ENCODE results near the gene TUBB1.

TUBB1 gene

GRCh38 chr20:59003836-59004492 lies 15.3 kb upstream of the TUBB1 start:
- H3K9ac ChIP-seq (ENCODE audit: low read length) = no peak overlapping the region
- H3K27ac ChIP-seq (ENCODE audit: low read depth, low read length) = no peak overlapping the region
- H3K27me3 ChIP-seq (ENCODE audit: control insufficient read depth, insufficient read depth, low read length) = no peaks in the 10 kb centered on the region
- H3K4me1 ChIP-seq (ENCODE audit: control insufficient read depth, insufficient read depth, low read length) = peaks cover 12% of the 10 kb centered on the region
- H3K4me3 ChIP-seq (ENCODE audit: low read length) = peak overlapping the region; percentile 41
- peaks cover 21% of the 10 kb centered on the region for H3K36me3 ChIP-seq (ENCODE audit: control insufficient read depth, insufficient read depth, low read length)

GRCh38 chr20:59004493-59004762 lies 14.8 kb upstream of the TUBB1 start:
- Histone ChIP-seq H3K27ac (ENCODE audit: low read depth, low read length) (no peak overlapping the region), H3K36me3 (ENCODE audit: control insufficient read depth, insufficient read depth, low read length) (peaks cover 18% of the 10 kb centered on the region), H3K4me3 (ENCODE audit: low read length) (peak overlapping the region; percentile 93), H3K9ac (ENCODE audit: low read length) (peak overlapping the region; percentile 10), H3K4me1 (ENCODE audit: control insufficient read depth, insufficient read depth, low read length) (peaks cover 12% of the 10 kb centered on the region), H3K27me3 (ENCODE audit: control insufficient read depth, insufficient read depth, low read length) (no peaks in the 10 kb centered on the region)

- H3K27ac ChIP-seq (ENCODE audit: low read depth, low read length) = no peak overlapping the region
- H3K36me3 ChIP-seq (ENCODE audit: control insufficient read depth, insufficient read depth, low read length) = peaks cover 17% of the 10 kb centered on the region
- H3K9ac ChIP-seq (ENCODE audit: low read length) = peak overlapping the region; percentile 10
- H3K27me3 ChIP-seq (ENCODE audit: control insufficient read depth, insufficient read depth, low read length) = no peaks in the 10 kb centered on the region
- peaks cover 12% of the 10 kb centered on the region for H3K4me1 ChIP-seq (ENCODE audit: control insufficient read depth, insufficient read depth, low read length)
- H3K4me3 ChIP-seq (ENCODE audit: low read length) = peak overlapping the region; percentile 93
Measured at GRCh38 chr20:59004763-59005522, 14.3 kb upstream of the TUBB1 start.

GRCh38 chr20:59005523-59006166 lies 13.6 kb upstream of the TUBB1 start:
- H3K27ac ChIP-seq (ENCODE audit: low read depth, low read length) = peak overlapping the region; percentile 78
- no peak overlapping the region for H3K9ac ChIP-seq (ENCODE audit: low read length)
- H3K27me3 ChIP-seq (ENCODE audit: control insufficient read depth, insufficient read depth, low read length) = no peaks in the 10 kb centered on the region
- peaks cover 17% of the 10 kb centered on the region for H3K36me3 ChIP-seq (ENCODE audit: control insufficient read depth, insufficient read depth, low read length)
- H3K4me1 ChIP-seq (ENCODE audit: control insufficient read depth, insufficient read depth, low read length) = peaks cover 12% of the 10 kb centered on the region
- H3K4me3 ChIP-seq (ENCODE audit: low read length) = peak overlapping the region; percentile 93

- H3K4me3 ChIP-seq (ENCODE audit: low read length) = peak overlapping the region; percentile 93
- peak overlapping the region; percentile 87 for H3K9ac ChIP-seq (ENCODE audit: low read length)
- peak overlapping the region; percentile 78 for H3K27ac ChIP-seq (ENCODE audit: low read depth, low read length)
- no peaks in the 10 kb centered on the region for H3K27me3 ChIP-seq (ENCODE audit: control insufficient read depth, insufficient read depth, low read length)
- H3K36me3 ChIP-seq (ENCODE audit: control insufficient read depth, insufficient read depth, low read length) = peaks cover 14% of the 10 kb centered on the region
- H3K4me1 ChIP-seq (ENCODE audit: control insufficient read depth, insufficient read depth, low read length) = peaks cover 12% of the 10 kb centered on the region
Measured at GRCh38 chr20:59006167-59006863, 12.9 kb upstream of the TUBB1 start.

- no peaks in the 10 kb centered on the region for H3K27me3 ChIP-seq (ENCODE audit: control insufficient read depth, insufficient read depth, low read length)
- H3K9ac ChIP-seq (ENCODE audit: low read length) = peak within 1 kb of the TSS; percentile 87
- peak within 1 kb of the TSS; percentile 78 for H3K27ac ChIP-seq (ENCODE audit: low read depth, low read length)
- H3K4me1 ChIP-seq (ENCODE audit: control insufficient read depth, insufficient read depth, low read length) = peaks cover 12% of the 10 kb centered on the region
- peaks cover 13% of the 10 kb centered on the region for H3K36me3 ChIP-seq (ENCODE audit: control insufficient read depth, insufficient read depth, low read length)
- H3K4me3 ChIP-seq (ENCODE audit: low read length) = peak within 1 kb of the TSS; percentile 93
Measured at GRCh38 chr20:59006864-59007664, 12.2 kb upstream of the TUBB1 start, which contains the start of gene CTSZ. TSS of gene CTSZ (minus strand) at chr20:59007254. CDS start at chr20:59007128, 126 bp downstream.

GRCh38 chr20:59007665-59008511 lies 11.3 kb upstream of the TUBB1 start:
- peaks cover 9% of the 10 kb centered on the region for H3K36me3 ChIP-seq (ENCODE audit: control insufficient read depth, insufficient read depth, low read length)
- peak overlapping the region; percentile 93 for H3K4me3 ChIP-seq (ENCODE audit: low read length)
- H3K27me3 ChIP-seq (ENCODE audit: control insufficient read depth, insufficient read depth, low read length) = no peaks in the 10 kb centered on the region
- no peak overlapping the region for H3K9ac ChIP-seq (ENCODE audit: low read length)
- H3K27ac ChIP-seq (ENCODE audit: low read depth, low read length) = peak overlapping the region; percentile 78
- H3K4me1 ChIP-seq (ENCODE audit: control insufficient read depth, insufficient read depth, low read length) = peaks cover 12% of the 10 kb centered on the region

- Histone ChIP-seq H3K4me1 (ENCODE audit: control insufficient read depth, insufficient read depth, low read length) (peaks cover 12% of the 10 kb centered on the region), H3K36me3 (ENCODE audit: control insufficient read depth, insufficient read depth, low read length) (peaks cover 1% of the 10 kb centered on the region), H3K27ac (ENCODE audit: low read depth, low read length) (no peak overlapping the region), H3K9ac (ENCODE audit: low read length) (no peak overlapping the region), H3K27me3 (ENCODE audit: control insufficient read depth, insufficient read depth, low read length) (no peaks in the 10 kb centered on the region), H3K4me3 (ENCODE audit: low read length) (no peak overlapping the region)
Measured at GRCh38 chr20:59008715-59009336, 10.4 kb upstream of the TUBB1 start.

- Histone ChIP-seq H3K9ac (ENCODE audit: low read length) (no peak overlapping the region), H3K36me3 (ENCODE audit: control insufficient read depth, insufficient read depth, low read length) (no peaks in the 10 kb centered on the region), H3K4me1 (ENCODE audit: control insufficient read depth, insufficient read depth, low read length) (peaks cover 8% of the 10 kb centered on the region), H3K27me3 (ENCODE audit: control insufficient read depth, insufficient read depth, low read length) (no peaks in the 10 kb centered on the region), H3K27ac (ENCODE audit: low read depth, low read length) (no peak overlapping the region), H3K4me3 (ENCODE audit: low read length) (no peak overlapping the region)
Measured at GRCh38 chr20:59010321-59010994, 8.8 kb upstream of the TUBB1 start.

GRCh38 chr20:59010995-59011873 lies 8.0 kb upstream of the TUBB1 start:
- H3K27me3 ChIP-seq (ENCODE audit: control insufficient read depth, insufficient read depth, low read length) = no peaks in the 10 kb centered on the region
- H3K27ac ChIP-seq (ENCODE audit: low read depth, low read length) = no peak overlapping the region
- H3K4me1 ChIP-seq (ENCODE audit: control insufficient read depth, insufficient read depth, low read length) = peaks cover 1% of the 10 kb centered on the region
- H3K9ac ChIP-seq (ENCODE audit: low read length) = no peak overlapping the region
- no peak overlapping the region for H3K4me3 ChIP-seq (ENCODE audit: low read length)
- no peaks in the 10 kb centered on the region for H3K36me3 ChIP-seq (ENCODE audit: control insufficient read depth, insufficient read depth, low read length)

Data from rectal smooth muscle tissue (tissue), 1 donor.